Caco-2 (cell line): ENCODE measurements around the gene IQGAP3. TPM values are rescaled to one million over a fixed set of nuclear protein-coding genes. Genes with fewer than 3 reads are reported as not detected.

Source experiments
- BruUV-seq: library from RNA; stranded (reverse); fragments of 400-500 nt; replicated peaks from 2 replicates; lab custom pipeline; 2021; lab: Mats Ljungman, UMichigan
- CTCF ChIA-PET: fragments of 300-600 bp; sonication (Branson Sonifier 250); formaldehyde crosslinking; loops from one replicate; lab custom pipeline; 2022; ENCODE audit warnings: antibody characterized with exemption; lab: Charles Lee
- POLR2A ChIA-PET: fragments of 300-600 bp; sonication (Branson Sonifier 250); formaldehyde crosslinking; loops from one replicate; lab custom pipeline; 2022; ENCODE audit warnings: antibody characterized with exemption; lab: Charles Lee
- DNase-seq, 2 experiments: peaks; one replicate each; pipeline versions ENCODE4 v3.0.0 to v3.0.0-alpha.2; 2020 to 2022
- H3K27me3 ChIP-seq: replicated peaks from 2 replicates; pipeline ENCODE4 v1.6.0; 2011; ENCODE audit warnings: low read length; ENCODE audit not compliant: control insufficient read depth, insufficient read depth
- H3K36me3 ChIP-seq: 2 replicates; pipeline ENCODE4 v1.5.1; 2011; ENCODE audit warnings: low read length; ENCODE audit not compliant: control insufficient read depth, insufficient read depth
- H3K4me1 ChIP-seq: fragments of 250-450 bp; sonication (Bioruptor Pico); 2 replicates; pipeline ENCODE4 v1.5.1; 2020; ENCODE audit warnings: mild to moderate bottlenecking
- H3K4me3 ChIP-seq: 2 replicates; pipeline ENCODE4 v1.5.1; 2011; ENCODE audit warnings: low read depth, mild to moderate bottlenecking, control low read depth, low read length
- H3K9me3 ChIP-seq: fragments of 250-450 bp; sonication (Bioruptor Pico); 2 replicates; pipeline ENCODE4 v1.5.1; 2020; ENCODE audit warnings: mild to moderate bottlenecking, moderate library complexity
- H3K27ac Mint-ChIP-seq: one replicate; pipeline ENCODE4 v1.8.0; 2022; ENCODE audit warnings: mixed read lengths; ENCODE audit not compliant: unreplicated experiment
- H3K27me3 Mint-ChIP-seq: one replicate; pipeline ENCODE4 v1.8.0; 2022; ENCODE audit warnings: mixed read lengths; ENCODE audit not compliant: insufficient read depth, unreplicated experiment
- H3K36me3 Mint-ChIP-seq: one replicate; pipeline ENCODE4 v1.8.0; 2022; ENCODE audit warnings: mild to moderate bottlenecking, mixed read lengths; ENCODE audit not compliant: insufficient read depth, unreplicated experiment
- H3K4me1 Mint-ChIP-seq: one replicate; pipeline ENCODE4 v1.8.0; 2022; ENCODE audit warnings: low read depth, mixed read lengths; ENCODE audit not compliant: unreplicated experiment
- H3K4me3 Mint-ChIP-seq: one replicate; pipeline ENCODE4 v1.8.0; 2022; ENCODE audit warnings: mild to moderate bottlenecking, moderate library complexity, mixed read lengths; ENCODE audit not compliant: unreplicated experiment
- H3K9me3 Mint-ChIP-seq: one replicate; pipeline ENCODE4 v1.8.0; 2022; ENCODE audit warnings: mixed read lengths; ENCODE audit not compliant: unreplicated experiment
- CTCF ChIP-seq, 2 experiments: fragments of 200-600 bp in 1 of 2; IDR thresholded peaks; 1 replicate in 1 of 2; 2 replicates in 1 of 2; pipeline versions ENCODE4 v1.5.1 to v1.8.0; 2011 to 2022; ENCODE audit warnings: antibody characterized with exemption in 1 of 2, control low read depth in 1 of 2, inconsistent platforms in 1 of 2, low read depth in 1 of 2, low read length in 1 of 2, mild to moderate bottlenecking in 1 of 2, moderate library complexity in 1 of 2; ENCODE audit not compliant: insufficient read depth in 1 of 2, severe bottlenecking in 1 of 2, unreplicated experiment in 1 of 2
- intact Hi-C: fragments of 100-400 bp; cut with micrococcal nuclease; formaldehyde crosslinking; loops from one replicate; pipeline ENCODE4 v1.10.0; 2022; ENCODE audit not compliant: unreplicated experiment
- total RNA-seq: library from RNA; stranded (reverse); gene quantifications from 2 replicates; pipeline ENCODE4 v1.2.3, GENCODE V29; 2022

Gene IQGAP3
- total RNA-seq, 1 experiment from 2014 or later: 37.6 TPM

GRCh38 chr1:156505679-156506298 lies 66.6 kb downstream of the IQGAP3 start:
- no peaks in the 10 kb centered on the region for H3K36me3 ChIP-seq
- intact Hi-C loops: loop anchor here (2.0 to 10.0 kb wide), 2 partner anchors 37 to 99 kb away; partner anchors contain the start of gene GPATCH4
- peaks cover 14% of the 10 kb centered on the region for H3K36me3 Mint-ChIP-seq
- H3K4me1 Mint-ChIP-seq: peaks cover 24% of the 10 kb centered on the region
- H3K9me3 ChIP-seq: no peaks in the 10 kb centered on the region
- no peak for TF ChIP-seq CTCF (IDR thresholded peaks at IDR 0.05; ENCODE audit: insufficient read depth in 1 of 2, low read depth in 1 of 2, low read length in 1 of 2, severe bottlenecking in 1 of 2, unreplicated experiment in 1 of 2)
- H3K27me3 Mint-ChIP-seq: no peaks in the 10 kb centered on the region
- peak overlapping the region; percentile 79 for H3K4me3 Mint-ChIP-seq
- peak overlapping the region; percentile 41 for H3K4me3 ChIP-seq
- H3K9me3 Mint-ChIP-seq: no peaks in the 10 kb centered on the region
- no peaks in the 10 kb centered on the region for H3K27me3 ChIP-seq
- BruUV-seq: TSS peak; percentile 53
- peak overlapping the region; percentile 94 for H3K27ac Mint-ChIP-seq
- CTCF ChIA-PET: interaction anchor here (6.9 kb wide), 1 partner anchor 48 kb away, joined by 87 read pairs; no protein-coding TSS in a partner anchor
- POLR2A ChIA-PET: interaction anchor here (0.6 to 1.5 kb wide), 3 partner anchors 48 to 427 kb away, joined by 3 to 22 read pairs (median 7); no protein-coding TSS in a partner anchor
- no peak for DNase-seq
- H3K4me1 ChIP-seq: peaks cover 42% of the 10 kb centered on the region

GRCh38 chr1:156504821-156505678 lies 67.3 kb downstream of the IQGAP3 start:
- peaks cover 24% of the 10 kb centered on the region for H3K4me1 Mint-ChIP-seq
- H3K9me3 ChIP-seq: no peaks in the 10 kb centered on the region
- no peaks in the 10 kb centered on the region for H3K27me3 Mint-ChIP-seq
- H3K27me3 ChIP-seq: no peaks in the 10 kb centered on the region
- CTCF ChIA-PET: interaction anchor here (1.0 to 6.9 kb wide), 2 partner anchors 12 to 48 kb away, joined by 4 to 87 read pairs; no protein-coding TSS in a partner anchor
- H3K4me3 Mint-ChIP-seq: peak overlapping the region; percentile 79
- DNase-seq: peak; percentile 95 to 98
- peak overlapping the region; percentile 41 for H3K4me3 ChIP-seq
- BruUV-seq: no TSS peak
- peaks cover 14% of the 10 kb centered on the region for H3K36me3 Mint-ChIP-seq
- POLR2A ChIA-PET: interaction anchor here (0.6 to 1.5 kb wide), 5 partner anchors 13 to 426 kb away, joined by 3 to 22 read pairs (median 3); partner anchors contain the start of gene CCT3
- TF ChIP-seq CTCF (IDR thresholded peaks at IDR 0.05; ENCODE audit: insufficient read depth in 1 of 2, low read depth in 1 of 2, low read length in 1 of 2, severe bottlenecking in 1 of 2, unreplicated experiment in 1 of 2): no peak
- H3K9me3 Mint-ChIP-seq: no peaks in the 10 kb centered on the region
- H3K36me3 ChIP-seq: no peaks in the 10 kb centered on the region
- intact Hi-C loops: loop anchor here (2.0 to 10.0 kb wide), 2 partner anchors 38 to 100 kb away; partner anchors contain the start of gene GPATCH4
- peak overlapping the region; percentile 94 for H3K27ac Mint-ChIP-seq
- H3K4me1 ChIP-seq: peaks cover 42% of the 10 kb centered on the region

DNA sequence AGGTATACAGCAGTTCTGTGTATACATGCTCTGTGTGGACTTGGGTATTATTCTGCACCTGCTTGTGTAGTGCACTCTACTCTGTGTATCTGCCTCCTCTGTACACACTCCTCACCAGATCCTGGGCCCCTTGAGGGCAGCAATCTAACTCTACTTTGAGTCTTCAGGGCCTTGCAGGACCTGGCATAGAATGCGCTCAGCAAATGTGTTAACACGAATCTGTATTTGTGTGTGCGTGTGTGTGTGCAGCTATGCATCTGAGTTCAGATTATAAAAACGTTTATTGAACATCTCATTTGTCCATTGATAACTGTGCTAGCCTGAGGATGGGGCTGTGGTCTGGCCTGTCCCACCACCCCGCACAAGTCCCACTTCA lies 67.9 kb downstream of the IQGAP3 start:
- H3K4me1 ChIP-seq: peaks cover 42% of the 10 kb centered on the region
- ChIA-PET POLR2A (interaction anchor here (0.6 to 1.5 kb wide), 3 partner anchors 12 to 167 kb away, joined by 3 to 22 read pairs (median 3); partner anchors contain the start of gene CCT3), CTCF (interaction anchor here (1.0 to 6.9 kb wide), 2 partner anchors 12 to 47 kb away, joined by 4 to 87 read pairs; no protein-coding TSS in a partner anchor)
- BruUV-seq: no TSS peak
- no peaks in the 10 kb centered on the region for H3K36me3 ChIP-seq
- DNase-seq: no peak
- H3K9me3 Mint-ChIP-seq: no peaks in the 10 kb centered on the region
- peak overlapping the region; percentile 94 for H3K27ac Mint-ChIP-seq
- no peaks in the 10 kb centered on the region for H3K9me3 ChIP-seq
- H3K36me3 Mint-ChIP-seq: peaks cover 14% of the 10 kb centered on the region
- no peak for TF ChIP-seq CTCF (IDR thresholded peaks at IDR 0.05; ENCODE audit: insufficient read depth in 1 of 2, low read depth in 1 of 2, low read length in 1 of 2, severe bottlenecking in 1 of 2, unreplicated experiment in 1 of 2)
- H3K4me1 Mint-ChIP-seq: peaks cover 24% of the 10 kb centered on the region
- H3K27me3 ChIP-seq: no peaks in the 10 kb centered on the region
- H3K4me3 Mint-ChIP-seq: peak overlapping the region; percentile 79
- no peaks in the 10 kb centered on the region for H3K27me3 Mint-ChIP-seq
- peak overlapping the region; percentile 41 for H3K4me3 ChIP-seq
- intact Hi-C loops: loop anchor here (2.0 to 10.0 kb wide), 2 partner anchors 38 to 100 kb away; partner anchors contain the start of gene GPATCH4
